Inferior parietal cortex (tissue), 1 donor: ENCODE results near the gene URI1.
"Not testable (repeated sequence)": the region's sequence is repeated elsewhere in the genome, so short reads cannot be mapped to it uniquely, and the experiment has no call there.

Source experiments
- DNase-seq: peaks from one replicate; pipeline ENCODE4 v3.0.0-alpha.2; 2016; ENCODE audit errors: extremely low spot score

URI1 gene

DNA sequence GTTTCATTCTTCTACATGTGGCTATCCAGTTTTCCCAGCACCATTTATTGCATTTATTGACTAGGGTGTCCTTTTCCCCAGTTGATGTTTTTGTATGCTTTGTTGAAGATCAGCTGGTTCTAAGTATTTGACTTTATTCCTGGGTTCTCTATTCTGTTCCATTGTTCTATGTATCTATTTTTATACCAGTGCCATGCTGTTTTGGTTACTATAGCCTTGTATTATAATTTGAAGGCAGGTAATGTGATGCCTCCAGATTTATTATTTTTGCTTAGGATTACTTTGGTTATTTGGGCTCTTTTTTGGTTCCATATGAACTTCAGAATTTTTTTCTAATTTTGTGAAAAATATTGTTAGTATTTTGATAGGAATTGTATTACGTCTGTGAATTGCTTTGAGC lies 80.6 kb downstream of the URI1 start:
- no peak for DNase-seq

DNA sequence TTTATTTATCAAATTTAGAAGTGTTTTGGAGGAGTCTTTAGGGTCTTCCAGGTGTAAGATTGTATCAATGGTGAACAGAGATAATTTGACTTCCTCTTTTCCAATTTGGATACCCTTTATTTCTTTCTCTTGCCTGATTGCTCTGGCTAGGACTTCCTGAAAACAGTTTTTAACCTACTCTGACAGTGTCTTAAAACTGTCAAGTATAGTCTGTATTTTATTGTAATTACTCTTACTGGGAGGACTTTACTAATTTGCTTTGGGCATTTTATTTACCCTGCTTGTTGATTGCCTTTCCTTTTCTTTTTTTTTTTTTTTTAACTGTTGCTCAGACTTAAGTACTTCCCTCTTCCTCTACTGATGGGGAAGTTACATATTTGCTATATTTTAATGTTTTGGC lies 81.3 kb downstream of the URI1 start:
- DNase-seq: no peak

DNA sequence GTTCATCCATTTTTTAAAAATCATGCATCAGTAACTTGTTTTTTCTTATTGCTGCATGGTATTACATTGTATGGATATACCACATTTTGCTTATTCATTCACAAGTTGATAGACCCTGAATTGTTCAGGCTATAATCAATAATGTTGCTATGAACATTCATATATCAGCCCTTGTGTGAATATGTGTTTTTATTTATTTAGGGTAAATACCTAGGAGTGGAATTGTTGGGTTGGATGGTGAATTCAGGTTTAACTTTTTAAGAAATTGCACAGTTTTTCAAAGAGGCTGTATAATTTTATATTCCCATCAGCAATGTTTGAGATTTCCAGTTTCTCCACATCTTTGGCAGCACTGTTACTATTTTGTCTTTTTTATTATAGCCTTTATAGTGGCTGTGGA lies 82.1 kb downstream of the URI1 start:
- no peak for DNase-seq

DNA sequence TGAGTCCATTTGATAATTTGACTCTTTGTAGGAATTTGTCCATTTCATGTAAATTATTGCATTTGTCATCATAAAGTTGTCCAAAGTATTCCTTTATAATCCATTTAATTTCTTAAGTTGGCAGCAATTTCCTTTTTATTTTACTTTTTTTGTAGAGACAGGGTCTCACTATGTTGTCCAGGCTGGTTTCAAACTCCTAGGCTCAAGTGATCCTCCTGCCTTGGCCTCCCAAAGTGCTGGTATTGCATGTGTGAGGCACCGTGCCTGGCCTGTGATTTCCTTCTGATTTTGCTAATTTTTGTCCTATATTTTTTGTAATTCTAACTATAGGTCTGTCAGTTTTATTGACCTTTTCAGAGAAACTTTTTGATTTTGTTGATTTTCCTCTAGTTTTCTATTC lies 84.9 kb downstream of the URI1 start:
- no peak for DNase-seq

DNA sequence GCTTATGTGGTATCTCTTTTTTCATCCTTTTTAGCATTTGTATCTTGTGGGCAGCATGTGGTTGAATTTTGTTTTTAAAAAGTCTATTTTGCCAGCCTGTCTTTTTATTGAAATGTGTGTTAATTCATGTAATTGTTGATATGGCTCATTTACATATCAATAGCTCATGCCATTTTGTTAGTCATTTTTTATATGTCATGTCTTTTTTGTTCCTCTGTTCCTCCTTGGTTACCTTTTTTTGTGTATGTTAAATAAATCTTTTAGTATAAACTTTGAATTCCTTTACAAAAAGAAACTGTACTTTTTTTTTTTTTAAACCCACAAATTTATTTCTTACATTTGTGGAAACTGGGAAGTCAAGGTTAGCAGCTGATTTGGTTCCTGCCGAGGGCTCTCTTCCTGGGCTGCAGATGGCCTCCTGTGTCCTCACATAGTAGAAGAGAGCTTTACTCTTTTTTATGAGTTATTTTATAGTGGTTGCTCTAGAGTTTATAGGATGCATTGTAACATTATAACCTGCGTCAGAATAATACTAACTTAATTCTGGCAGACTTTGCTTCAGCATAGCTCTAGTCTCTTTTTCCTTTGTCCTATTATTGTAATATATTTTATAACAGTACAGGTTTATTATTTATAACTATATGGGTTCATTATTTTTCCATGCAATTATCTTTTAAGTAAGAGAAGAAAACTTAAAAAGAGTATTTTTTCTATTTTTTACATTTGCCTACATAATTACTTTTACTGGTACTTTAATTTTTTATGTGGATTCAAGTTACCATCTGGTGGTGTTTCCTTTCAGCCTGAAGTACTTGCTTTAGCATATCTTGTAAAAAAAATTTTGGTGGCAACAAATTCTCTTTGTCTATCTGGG lies 86.3 kb downstream of the URI1 start:
- DNase-seq: no peak

DNA sequence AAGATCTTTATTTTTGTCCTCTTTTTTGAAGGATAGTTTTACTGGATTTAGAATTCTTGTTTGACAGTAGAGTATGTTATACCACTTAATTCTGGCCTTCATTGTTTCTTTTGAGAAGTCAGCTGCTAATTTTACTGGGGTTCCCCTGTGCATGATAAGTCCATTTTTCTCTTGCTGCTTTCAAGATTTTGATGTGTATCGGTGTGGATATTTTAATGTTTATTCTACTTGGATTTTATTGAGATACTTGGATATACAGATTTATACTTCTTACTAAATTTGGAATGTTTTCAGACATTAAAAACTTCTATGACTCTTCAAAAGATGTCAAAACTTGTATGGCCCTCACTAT lies 86.9 kb downstream of the URI1 start:
- no peak for DNase-seq

DNA sequence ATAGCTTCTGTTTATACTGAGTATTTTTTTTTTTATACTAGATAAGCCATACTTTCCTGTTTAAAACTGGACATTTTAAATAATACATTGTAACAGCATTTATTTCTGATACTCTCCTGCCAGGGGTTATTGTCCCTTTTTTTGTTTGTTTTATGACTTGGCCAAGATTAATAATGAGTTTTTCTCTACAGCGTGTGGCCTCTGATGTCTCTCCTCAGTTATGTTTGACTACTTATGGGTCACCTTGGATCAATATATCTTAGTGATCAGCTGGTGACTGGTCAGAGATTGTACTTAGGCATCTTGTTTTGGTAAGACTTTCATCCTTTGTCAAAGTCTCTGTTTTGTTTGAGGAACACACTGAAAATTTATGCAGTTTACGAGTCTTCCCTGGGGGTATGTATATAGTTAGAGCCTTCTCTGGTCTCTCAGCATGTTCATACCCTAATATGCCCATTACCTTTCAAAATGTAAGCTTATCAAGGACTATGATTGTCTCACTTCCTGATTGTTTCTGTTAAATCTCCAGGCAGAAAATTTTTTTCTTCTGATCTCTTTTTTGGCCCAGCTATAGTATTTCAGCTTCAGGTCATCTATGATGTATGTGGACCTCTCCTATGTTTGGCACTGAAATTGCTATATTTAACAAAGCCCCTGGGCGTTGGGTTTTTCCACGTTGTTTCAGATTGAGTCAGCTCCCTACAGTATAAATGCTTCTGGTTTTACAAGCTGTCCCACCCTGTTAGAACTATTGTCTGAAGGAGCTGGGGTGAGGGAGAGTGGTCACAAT lies 87.9 kb downstream of the URI1 start:
- no peak for DNase-seq

DNA sequence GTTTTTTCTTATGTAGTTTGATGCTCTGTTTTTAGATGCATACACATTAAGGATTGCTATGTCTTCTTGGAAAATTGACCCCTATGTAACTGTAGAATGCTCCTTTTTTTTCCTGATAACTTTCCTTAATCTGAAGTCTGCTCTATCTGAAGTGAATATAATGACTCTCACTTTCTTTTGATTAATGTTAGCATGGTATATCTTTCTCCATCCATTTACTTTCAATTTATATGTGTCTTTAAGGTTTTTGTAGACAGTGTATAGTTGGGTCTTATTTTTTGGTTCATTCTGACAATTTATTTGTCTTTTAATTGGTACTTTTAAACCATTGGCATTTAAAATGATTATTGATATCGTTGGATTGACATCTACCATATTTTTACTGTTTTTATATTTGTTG lies 92.3 kb downstream of the URI1 start:
- DNase-seq: no peak

DNA sequence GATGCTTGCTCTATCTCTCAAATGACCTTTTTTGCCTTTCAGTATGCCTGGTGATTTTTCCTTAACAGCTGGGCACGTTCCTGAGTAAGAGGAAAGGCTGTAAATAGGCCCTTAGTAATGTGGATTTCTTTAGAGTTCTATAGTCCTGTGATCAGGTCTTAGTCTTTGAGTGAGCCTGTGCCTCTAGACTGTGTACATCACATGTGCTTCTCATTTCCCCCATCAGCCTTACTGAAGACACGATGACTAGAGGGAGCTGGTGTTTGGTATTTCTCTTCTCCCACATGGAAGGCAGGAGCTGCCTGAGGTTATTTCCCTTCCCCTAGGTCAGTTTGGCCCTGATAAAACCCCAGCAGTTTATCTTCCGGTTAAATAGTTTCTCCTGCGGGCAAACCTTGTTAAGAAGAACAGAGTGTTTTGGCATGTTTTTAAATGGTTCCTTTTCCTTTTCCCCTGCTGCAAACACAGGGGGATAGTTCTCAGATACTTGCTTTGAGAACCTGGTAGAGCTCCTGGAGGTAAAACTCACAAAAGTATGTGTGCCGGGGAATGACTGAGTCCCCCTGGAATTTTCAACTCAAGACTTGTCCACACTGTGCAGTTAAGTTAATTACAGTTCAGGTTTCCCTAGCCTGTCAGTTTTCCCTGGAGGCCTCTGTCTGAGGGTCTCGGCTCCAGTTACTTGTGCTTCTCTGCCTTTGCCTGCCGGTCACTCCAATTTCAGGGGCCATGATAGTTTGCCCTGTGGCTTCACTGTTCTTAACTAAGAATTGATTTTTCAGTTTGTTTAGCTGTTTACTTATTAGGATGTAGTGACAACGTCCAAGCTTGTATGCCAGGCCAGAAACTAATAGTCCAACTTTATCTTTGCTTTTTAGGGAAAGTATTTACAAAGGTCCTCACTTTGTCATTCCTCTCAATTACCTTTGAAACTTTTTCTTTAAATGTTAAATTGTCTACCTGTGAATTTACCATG lies 94.4 kb downstream of the URI1 start:
- DNase-seq: no peak

DNA sequence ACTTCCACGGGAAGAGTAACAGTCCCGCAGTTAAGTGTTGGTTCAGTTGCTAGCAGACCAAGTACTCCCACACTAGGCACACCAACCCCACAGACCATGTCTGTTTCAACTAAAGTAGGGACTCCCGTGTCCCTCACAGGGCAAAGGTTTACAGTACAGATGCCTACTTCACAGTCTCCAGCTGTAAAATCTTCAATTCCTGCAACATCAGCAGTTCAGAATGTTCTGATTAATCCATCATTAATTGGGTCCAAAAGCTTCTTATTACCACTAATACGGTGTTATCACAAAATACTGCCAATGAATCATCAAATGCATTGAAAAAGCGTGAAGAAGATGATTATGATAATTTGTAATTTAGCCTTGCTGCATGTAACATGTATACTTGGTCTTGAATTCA lies 95.8 kb downstream of the URI1 start:
- no peak for DNase-seq

DNA sequence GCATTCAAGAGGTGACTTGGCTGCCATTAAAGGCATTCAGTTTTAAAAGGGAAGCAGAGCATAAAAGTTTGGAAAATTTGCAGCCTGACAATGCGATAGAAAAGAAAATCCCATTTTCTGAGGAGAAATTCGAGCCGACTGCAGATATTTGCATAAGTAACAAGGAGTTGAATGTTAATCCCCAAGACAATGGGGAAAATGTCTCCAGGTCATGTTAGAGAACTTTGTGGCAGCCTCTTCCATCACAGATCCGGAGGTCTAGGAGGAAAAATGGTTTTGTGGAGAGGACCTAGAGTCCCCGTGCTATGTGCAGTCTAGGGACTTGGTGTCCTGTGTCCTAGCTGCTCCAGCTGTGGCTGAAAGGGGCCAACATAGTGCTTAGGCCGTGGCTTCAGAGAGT lies 99.9 kb downstream of the URI1 start:
- DNase-seq: not testable (repeated sequence)

DNA sequence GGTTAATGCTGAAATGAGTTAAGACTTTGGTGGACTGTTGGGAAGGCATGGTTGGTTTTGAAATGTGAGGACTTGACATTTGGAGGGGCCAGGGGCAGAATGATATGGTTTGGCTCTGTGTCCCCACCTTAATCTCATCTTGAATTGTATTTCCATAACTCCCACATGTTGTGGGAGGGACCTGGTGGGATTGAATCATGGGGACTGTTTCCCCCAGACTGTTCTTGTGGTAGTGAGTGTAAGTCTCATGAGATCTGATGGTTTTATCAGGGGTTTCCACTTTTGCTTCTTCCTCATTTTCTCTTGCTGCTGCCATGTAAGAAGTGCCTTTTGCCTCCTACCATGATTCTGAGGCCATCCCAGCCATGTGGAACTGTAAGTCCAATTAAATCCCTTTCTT lies 101.0 kb downstream of the URI1 start:
- not testable (repeated sequence) for DNase-seq

DNA sequence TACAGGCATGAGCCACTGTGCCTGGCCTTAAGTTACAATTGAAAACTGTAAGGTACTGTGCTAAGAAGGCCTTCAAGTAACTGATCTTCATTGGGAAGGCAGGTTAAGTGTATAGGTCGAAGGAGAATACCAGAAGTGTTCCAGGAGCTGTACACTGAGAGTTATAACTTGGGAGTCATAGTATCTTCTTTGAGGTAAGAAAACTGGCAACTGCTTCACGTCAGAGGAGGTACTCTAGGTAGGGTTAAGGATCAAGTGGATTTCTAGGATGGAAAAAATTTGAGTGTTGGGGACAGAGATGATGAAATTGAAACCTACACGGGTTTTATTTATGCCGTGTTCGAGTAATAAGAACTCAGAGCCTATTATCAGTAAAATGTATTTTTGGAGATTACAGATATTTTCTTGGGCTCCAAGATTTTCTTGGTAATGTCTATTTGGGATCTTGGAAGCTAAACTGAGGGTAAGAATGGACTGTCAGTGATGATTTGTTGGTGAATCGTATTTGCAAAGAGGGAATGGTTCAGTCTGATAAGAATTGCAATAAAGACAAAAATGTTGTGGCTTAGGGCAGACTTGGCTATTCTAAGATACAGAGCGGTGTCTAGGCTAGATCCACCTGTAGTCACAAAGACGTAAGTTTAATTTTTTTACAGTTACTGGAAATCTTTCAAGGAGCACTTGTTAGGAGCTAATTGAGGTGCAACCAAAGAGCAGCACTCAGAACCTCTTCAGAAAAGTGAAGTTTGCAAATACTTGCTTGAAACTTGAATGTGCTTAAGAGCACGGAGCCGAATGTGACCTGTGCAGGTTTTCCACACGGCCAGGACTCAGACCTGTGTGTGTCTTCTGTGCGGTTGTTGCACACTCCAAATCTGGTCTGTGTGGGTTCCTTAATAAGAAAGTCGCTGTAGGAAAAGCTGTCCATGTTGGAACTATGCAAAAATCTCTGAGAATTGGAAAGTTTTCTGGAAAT lies 102.5 kb downstream of the URI1 start:
- no peak for DNase-seq

DNA sequence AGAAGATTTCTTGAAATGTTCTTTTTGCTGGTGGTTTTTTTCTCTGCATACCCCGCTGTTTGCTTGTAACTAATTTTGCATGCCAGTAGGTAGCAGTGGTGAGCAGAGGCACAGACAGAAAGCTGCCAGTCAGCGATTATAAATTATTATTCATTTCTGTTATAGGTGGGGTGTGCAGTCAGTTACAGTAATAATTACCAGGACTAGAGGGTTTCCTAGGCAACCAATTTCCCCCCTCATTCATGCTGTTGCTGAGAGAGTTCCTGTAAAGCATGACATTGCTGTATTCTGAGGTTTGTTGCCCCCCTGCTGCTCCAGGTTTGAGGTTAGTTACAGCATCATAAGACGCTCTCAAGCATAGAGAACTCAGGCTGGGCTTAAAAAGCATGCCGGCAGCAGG lies 104.5 kb downstream of the URI1 start:
- peak; percentile 59 for DNase-seq

DNA sequence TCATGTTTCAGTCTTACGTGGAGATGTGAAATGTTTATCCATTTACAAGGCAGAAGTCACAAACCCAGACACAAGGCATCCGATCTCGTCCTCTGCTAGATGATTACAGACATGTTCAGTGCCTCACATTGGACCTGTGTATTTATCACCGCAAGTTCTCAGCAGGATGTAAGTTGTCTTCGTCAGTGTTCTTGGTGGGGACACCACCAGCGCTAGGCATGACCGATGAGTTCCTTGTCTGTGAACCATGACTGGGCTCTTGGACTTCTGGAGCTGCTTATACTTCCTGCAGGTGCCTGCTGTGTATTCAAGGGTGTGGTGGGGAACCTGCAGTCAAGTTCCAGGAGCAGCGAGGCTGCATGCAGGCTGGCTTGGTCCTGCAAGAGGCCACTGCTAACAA lies 105.4 kb downstream of the URI1 start:
- DNase-seq: no peak

DNA sequence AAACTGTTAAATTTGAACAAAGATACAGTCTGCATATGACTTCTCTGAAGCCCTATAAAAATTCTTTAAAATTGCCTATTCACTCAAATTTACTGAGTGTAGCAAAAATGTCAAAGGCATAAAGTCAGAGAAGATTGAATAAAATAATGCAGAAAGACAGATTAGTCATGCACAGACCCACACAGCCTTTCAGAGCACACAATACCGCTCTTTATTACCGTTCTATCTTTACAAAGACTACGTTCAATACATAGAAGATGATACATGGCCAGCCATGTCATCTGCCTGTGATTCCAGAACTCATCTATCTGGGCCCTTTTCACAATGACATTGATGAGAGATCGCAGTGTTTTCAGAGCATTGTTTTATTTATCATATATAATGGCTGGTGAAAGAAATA lies 107.2 kb downstream of the URI1 start:
- peak; percentile 69 for DNase-seq

DNA sequence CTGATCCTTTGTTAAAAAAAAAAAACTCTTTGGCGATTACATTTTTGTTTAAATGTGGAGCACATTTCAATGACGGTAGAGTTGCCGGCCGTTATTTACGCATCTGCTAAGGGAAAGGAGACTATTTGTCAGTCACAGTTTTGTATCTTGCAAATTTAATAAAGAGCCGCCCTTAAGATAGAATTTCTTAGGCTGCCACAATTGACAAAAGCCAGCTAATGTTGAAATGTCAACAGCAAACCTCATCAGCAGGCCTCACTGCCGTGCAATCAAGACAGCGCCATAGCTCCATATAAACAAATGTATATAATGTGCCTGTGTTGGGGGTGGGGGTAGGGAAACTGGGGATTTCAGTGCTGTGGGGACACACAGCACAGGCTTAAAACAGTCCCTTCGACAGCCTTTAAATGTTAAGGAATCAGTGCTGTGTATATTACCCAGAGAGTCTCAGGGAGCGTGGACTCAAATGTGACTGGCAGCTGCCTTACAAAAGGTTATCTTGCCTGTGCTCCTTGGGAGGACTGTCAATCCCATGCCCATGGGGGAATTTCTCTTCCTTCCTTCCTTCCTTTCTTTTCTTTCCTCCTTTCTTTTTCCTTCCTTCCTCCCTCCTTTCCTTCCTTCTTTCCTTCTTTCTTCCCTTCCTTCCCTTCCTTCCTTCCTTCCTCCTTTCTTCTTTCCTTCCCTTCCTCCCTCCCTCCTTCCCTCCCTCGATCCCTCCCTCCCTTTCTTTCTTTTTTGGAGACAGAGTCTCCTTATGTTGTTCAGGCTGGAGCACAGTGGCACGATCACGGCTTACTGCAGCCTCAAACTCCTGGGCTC lies 108.0 kb downstream of the URI1 start:
- no peak for DNase-seq

DNA sequence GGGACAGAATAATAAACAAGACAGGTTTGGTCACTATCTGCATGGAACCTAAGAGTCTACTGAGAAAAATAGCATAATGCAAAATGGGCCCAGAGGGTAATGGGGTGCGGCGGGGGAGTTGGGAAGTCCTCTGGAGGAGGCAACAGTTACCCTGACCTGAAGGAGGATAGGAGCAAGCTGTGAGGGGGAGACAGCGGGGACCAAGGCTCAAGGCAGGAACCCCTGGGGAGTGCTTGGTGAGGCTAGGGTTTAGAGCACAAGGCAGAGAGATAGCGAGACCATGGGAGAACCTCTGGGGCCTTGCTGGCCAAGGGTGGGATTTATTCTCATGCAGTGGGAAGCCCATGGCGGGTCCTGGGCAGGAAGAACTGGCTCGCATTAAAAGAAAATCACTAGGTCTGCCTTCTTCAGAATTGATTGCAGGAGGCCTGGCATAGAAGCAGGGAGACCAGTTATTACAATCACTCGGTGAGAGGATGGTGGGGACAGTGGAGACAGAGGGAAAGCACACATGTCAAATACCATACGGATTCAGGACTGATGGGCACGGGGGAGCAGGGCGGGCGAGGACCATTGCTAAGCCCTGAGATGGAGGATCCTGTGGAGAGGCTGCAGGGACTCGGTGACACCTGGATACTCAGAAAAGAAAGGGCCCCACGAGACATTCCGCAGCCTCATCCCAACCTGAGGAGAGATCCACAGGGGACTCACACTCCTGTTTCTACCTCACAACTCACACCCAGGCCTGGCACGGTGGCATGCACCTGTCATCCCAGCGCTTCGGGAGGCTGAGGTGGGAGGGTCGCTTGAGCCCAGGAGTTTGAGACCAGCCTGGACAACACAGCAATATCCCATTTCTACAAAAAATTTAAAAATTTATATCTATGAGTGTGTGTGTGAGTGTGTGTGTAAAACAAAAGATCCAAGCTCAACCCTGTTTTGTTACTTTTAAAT lies 110.4 kb downstream of the URI1 start:
- DNase-seq: no peak

DNA sequence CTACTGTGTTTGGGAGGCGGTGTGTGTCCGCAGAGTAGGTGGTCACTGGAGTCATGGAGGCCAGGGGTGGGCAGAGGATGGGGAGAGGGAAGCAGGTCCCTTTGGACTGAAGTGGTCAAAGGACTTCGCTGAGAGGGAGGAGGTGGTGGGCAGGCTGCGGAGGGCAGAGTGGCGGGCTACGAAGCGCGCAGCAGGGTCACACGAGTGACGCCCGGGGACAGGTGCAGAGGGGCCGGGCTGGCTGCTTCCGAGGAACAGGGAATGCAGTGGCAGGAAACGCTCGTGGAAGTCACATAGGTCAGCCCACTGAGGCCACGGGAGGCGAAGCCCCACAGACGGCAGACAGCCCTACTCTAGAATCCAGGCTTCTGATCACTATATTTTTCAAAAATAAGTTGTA lies 111.5 kb downstream of the URI1 start:
- no peak for DNase-seq
